Left kidney (tissue), 2 donors: ENCODE results near the gene CD302. TPM values are rescaled to one million over a fixed set of nuclear protein-coding genes. Genes with fewer than 3 reads are reported as not detected.
"Not testable (repeated sequence)": the region's sequence is repeated elsewhere in the genome, so short reads cannot be mapped to it uniquely, and the experiment has no call there.

ENCODE experiments used
- DNase-seq: peaks from one replicate; pipeline ENCODE4 v3.0.0-alpha.2; 2013
- polyA plus RNA-seq: library from polyadenylated mRNA; unstranded; fragments of 120-200 nt; gene quantifications from one replicate; pipeline ENCODE4 v1.2.1, GENCODE V29; 2013; ENCODE audit not compliant: insufficient read length

The CD302 gene
- polyA plus RNA-seq, 1 donor = 13.2 TPM

DNA sequence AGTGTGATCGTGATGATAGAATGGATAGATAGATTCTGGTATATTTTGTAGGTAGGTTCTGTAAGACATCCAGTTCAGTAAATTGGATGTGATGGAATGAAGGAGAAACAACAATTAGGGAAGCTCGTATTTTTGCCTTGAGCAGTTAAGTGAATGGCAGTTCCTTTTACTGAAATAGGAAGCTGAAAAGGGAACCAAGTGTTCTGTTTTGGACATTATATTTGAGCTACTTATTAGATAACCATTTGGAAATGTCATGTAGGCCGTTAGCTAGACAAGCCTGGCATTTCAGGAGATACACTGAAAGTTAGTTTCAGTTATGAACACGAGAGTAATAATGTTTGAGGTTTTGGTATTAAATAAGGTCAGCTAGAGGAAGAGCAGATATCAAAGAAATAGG, 44.2 kb downstream of the CD302 start:
- DNase-seq = no peak

DNA sequence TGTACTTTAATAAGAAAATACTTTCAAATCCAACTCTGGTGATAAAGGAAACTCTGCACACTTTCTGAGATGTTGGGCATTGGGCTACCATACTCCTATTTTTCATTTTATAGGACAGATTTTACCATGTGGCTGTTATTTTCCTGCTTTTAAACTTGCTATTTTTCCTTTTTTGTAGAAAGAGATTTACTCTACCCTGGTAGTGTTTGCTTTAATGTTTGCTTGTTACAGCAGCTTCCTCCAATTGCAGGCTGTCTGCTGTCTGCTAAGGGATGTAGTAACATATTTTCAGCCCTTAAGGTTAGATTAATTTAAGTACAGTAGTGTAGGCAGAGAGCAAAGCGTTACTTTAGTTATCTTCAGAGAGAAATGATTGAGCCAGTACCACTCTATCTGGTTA, 47.1 kb downstream of the CD302 start:
- no peak for DNase-seq

DNA sequence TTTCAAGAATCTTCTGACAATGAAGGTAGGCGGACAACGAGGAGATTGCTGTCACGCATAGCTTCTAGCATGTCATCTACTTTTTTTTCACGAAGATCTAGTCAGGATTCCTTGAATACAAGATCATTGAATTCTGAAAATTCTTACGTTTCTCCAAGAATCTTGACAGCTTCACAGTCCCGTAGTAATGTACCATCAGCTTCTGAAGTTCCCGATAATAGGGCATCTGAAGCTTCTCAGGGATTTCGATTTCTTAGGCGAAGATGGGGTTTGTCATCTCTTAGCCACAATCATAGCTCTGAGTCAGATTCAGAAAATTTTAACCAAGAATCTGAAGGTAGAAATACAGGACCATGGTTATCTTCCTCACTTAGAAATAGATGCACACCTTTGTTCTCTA, 49.9 kb downstream of the CD302 start:
- no peak for DNase-seq

DNA sequence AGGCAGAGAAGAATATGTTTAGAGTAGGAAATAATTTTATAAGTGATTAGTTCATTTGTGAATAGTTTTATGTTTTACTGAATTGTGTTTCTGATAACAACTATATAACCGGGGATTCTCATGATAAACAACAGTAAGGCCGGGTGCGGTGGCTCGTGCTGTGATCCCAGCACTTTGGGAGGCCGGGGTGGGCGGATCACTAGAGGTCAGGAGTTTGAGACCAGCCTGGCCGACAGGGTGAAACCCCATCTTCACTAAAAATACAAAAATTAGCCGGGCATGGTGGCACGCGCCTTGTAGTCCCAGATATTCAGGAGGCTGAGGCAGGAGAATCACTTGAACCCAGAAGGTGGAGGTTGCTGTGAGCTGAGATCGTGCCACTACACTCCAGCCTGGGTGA, 52.8 kb downstream of the CD302 start:
- not testable (repeated sequence) for DNase-seq

DNA sequence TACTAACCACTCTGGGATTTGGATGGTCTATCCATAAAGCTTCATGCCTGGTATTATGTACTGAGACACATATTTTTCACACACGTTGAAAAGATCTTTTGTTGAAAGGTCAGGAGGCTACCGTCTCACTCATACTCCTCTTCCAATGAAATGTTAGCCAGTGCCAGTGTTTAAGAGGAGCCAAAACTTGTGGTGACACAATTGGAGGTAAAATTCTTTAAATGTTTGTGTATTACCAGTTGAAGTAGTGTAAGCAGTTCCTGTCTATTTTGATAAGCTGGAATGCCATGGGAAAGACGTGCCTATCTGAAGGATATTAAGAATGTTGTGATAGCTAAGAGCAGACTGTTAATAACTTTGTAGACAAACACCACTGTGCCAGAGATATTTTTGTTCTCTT, 53.6 kb downstream of the CD302 start:
- no peak for DNase-seq

DNA sequence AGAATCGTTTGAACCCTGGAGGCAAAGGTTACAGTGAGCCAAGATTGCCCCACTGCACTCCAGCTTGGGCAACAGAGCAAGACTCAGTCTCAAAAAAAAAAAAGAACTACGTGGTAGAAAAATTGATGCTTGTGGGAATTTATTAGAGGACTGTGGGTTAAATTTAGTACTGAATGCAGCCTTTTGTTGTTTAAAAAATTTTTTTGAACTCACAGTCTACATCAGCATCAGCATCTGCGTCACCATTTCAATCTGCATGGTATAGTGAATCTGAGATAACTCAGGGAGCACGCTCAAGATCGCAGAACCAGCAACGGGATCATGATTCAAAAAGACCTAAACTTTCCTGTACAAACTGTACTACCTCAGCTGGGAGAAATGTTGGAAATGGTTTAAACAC, 55.2 kb downstream of the CD302 start:
- DNase-seq = no peak

DNA sequence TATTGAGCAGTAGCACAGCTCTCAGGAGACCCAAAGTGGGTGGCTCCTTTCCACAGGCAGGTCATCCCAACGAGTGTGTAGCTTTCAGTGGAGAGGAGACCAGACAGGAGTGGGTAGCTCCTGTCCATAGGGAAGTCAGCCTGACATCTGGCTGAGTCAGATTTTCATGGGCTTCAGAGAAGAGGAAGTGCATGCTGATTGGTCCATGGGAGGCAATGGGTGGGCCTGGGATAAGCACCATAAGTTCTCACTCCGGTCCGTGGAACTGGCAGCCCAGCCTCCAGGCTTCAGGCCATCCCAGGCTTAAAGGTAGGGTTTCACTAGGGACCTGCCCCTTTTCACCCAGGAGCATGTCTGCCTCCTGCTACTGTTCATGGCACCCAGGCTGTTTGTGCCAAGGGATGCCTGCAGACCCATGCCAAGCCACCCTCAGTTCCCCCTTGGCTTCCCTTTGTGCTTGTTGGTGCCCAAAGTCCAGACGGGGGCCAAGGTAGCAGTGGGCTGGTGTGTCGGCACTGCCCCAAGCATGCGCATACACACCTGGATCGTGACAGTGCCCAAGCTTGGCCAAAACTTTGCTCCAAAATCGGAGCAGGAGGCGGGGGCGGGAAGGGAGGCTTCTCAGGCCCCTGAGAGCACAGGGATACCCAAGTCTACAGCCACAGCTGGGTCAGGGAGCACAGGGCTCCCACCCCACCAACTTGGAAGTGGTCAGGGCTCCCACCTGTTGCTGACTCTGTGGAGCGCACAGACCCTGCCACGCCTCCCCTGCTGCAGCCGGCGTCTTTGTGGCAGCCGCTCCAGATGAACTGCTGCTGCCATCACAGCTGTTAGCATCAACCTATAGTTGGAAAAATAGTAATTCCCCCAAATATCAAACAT, 59.3 kb downstream of the CD302 start:
- DNase-seq = no peak

DNA sequence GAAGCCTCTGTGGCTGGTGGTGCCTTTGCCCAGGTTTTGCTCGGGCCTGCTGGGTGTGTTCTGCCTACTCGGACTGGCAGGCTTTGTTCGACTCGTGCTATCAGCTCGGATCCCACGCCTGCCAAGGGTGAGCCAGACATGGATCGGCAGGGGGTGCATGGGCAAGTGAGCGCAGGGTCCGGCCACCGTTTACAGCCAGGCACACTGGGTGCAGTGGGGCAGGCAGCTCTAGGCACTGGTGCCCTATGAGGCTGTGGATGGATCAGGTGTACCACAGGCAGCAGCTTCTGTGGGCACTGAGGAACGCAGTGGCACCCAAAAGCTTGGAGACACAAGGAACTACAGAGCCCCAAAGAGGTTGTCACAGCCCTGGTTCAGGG, 60.1 kb downstream of the CD302 start:
- DNase-seq = no peak

DNA sequence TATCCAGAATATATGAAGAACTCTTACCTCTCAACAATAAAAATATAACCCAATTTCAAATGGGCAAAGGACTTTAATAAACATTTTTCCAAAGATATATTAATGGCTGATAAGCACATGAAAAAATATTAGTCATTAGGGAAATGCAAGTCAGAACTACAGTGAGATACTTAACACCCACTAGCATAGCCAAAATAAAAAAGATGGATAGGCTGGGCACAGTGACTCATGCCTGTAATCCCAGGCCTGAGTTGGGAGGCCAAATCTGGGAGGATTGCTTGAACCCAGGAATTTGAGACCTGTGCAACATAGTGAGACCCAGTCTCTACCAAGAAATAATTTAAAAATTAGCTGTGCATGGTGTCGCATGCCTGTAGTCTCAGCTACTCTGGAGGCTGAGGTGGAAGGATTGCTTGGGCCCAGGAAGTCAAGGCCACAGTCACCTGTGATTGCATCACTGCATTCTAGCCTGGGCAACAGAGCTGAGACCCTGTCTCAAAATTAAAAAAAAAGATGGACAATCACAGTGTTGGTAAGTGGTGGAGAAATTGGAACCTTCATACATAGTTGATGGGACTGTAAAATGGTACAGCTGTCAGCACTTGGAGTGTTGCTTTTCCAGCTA, 60.6 kb downstream of the CD302 start:
- no peak for DNase-seq

DNA sequence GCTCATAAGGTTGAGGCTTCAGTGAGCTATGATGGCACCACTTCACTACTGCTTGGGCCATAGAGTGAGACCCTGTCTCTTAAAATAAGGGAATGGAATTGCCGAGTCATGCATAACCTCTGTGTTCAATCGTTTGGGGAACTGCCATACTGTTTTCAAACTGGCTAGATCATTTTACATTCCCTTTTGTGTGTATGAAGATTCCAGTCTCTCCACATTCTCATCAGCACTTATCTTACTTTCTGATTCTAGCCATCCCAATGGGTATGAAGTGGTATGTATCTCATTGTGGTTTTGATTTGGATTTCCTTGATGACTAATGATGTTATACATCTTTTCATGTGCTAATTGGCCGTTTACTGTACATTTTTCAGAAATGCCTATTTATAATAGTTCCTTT, 62.0 kb downstream of the CD302 start:
- DNase-seq = no peak

DNA sequence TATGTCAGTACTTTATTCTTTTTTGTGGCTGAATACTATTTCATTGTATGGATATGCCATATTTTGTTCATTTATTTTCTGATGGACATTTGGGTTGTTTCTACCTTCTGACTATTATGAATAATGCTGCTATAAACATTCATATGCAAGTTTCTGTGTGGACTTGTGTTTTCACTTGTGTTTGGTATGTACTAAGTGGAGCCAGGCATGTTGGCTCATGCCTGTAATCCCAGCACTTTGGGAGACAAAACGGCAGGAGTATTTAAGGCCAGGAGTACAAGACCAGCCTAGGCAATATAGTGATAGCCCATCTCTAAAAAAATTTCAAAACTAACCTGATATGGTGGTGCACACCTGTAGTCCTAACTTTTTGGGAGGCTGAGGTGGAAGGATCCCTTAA, 62.4 kb downstream of the CD302 start:
- DNase-seq = no peak

DNA sequence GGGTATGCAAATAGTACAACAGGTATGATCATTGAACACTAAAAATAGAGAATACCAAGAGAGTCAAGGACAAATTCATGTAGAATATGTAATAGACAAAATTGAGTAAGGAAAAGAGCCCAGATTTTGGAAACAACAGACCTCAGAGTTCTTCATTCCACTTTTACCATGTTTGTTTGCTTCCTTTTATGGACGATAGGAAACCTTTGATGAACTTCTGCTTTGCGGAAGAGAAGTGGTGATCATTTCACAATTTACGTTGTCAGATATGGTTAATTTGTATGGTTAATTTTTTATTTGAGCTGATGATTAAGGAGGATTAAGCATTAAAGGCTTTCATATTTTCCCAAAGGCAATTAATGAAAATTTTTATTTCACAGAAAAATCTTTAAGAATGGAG, 69.4 kb downstream of the CD302 start:
- DNase-seq = no peak

DNA sequence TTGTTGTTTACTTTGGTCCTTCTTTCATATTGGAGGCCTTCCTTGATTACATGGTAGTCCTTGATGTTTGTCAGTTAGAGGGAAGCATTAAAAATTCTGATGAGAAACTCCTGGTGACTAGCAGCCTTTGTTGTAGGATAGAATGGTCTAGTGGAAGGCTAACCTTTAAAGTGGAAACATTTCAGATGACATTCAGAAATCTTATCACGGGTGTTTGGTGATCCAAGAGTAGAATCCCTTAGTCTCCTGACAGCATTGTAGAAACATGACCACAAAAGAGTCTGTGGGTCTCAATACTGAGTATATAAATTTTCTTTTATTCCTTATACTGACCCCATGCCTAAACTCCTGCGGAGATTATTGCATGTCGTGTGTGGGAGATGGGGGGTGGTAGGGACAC, 72.3 kb downstream of the CD302 start:
- no peak for DNase-seq

DNA sequence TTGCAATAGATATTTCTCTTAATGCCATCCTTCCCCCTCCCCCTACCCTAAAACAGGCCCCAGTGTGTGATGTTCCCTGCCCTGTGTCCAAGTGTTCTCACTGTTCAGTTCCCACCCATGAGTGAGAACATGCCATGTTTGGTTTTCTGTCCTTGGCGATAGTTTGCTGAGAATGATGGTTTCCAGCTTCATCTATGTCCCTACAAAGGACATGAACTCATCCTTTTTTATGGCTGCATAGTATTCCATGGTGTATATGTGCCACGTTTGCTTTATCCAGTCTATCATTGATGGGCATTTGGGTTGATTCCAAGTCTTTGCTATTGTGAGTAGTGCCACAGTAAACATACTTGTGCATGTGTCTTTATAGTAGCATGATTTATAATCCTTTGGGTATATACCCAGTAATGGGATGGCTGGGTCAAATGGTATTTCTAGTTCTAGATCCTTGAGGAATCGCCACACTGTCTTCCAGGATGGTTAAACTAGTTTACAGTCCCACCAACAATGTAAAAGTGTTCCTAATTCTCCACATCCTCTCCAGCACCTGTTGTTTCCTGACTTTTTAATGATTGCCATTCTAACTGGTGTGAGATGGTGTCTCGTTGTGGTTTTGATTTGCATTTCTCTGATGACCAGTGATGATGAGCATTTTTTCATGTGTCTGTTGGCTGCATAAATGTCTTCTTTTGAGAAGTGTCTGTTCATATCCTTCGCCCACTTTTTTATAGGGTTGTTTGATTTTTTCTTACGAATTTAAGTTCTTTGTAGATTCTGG, 73.0 kb downstream of the CD302 start:
- DNase-seq = not testable (repeated sequence)

DNA sequence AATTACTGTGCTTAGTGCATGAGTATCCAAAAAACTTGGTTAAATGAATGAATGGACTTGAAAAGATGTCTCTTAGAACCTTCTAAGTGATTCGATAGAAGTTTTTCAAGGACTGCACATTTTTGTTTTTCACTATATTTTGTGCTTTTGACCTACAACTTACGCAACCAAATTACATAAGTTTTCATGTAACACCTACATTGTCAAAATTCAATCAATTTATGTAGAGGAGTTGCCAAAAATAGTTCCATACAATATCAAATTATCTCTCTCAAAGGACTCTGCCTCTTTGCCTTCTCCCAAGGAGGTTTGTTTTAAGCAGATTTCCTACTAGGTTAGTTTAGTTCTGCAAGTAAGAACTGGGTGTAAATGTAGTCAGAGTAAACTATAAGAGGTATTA, 75.4 kb downstream of the CD302 start:
- DNase-seq = no peak

DNA sequence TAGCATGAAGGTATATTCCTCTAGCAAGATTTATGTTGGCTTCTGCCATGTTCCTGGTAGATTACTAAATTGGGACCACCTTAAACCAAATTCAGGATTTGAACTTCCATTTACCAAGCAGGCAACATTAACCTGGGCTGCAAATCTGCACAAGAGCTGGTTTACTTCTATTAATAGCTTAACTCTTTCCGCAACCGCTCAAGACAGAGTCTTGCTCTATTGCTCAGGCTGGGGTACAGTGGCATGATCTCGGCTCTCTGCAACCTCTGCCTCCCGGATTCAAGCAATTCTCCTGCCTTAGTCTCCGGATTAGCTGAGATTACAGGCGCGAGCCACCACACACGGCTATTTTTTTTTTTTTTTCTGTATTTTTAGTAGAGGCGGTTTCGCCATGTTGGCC, 77.3 kb downstream of the CD302 start:
- DNase-seq = no peak

Other genes starting within 250 kb of the CD302 start
- gene BAZ2B, start 181.7 kb downstream of the CD302 start, polyA plus RNA-seq = 118 TPM
- gene MARCHF7, start 85.7 kb downstream of the CD302 start, polyA plus RNA-seq = 188 TPM
- gene LY75, start 106.5 kb upstream of the CD302 start, polyA plus RNA-seq = 7.7 TPM